DOHH2 (cell line): Measurements from ENCODE around the gene PDE3B.
A peak's percentile ranks its signal among the peaks of the same experiment; 100 is the strongest.
"Not testable (repeated sequence)": the region's sequence is repeated elsewhere in the genome, so short reads cannot be mapped to it uniquely, and the experiment has no call there.

Experiments used
- H3F3A ChIP-seq: fragments of 200-600 bp; sonication (generic), shearing (Covaris generic); 2 replicates; pipeline ENCODE4 v1.6.0; 2016; ENCODE audit warnings: antibody characterized with exemption, mild to moderate bottlenecking; ENCODE audit not compliant: control insufficient read depth, insufficient read depth
- H3K27ac ChIP-seq: fragments of 200-600 bp; sonication (generic); 2 replicates; pipeline ENCODE4 v1.5.1; 2014; ENCODE audit warnings: low read depth, mild to moderate bottlenecking, low read length, moderate library complexity
- H3K27me3 ChIP-seq: fragments of 200-600 bp; sonication (generic); 2 replicates; pipeline ENCODE4 v1.6.1; 2014; ENCODE audit warnings: mild to moderate bottlenecking, low read length, mixed read lengths; ENCODE audit not compliant: control insufficient read depth
- H3K36me3 ChIP-seq: fragments of 200-600 bp; sonication (generic); 2 replicates; pipeline ENCODE4 v1.6.1; 2014; ENCODE audit warnings: mild to moderate bottlenecking, low read length, moderate library complexity, mixed read lengths; ENCODE audit not compliant: control insufficient read depth
- H3K4me1 ChIP-seq: fragments of 200-600 bp; sonication (generic); 2 replicates; pipeline ENCODE4 v1.6.1; 2014; ENCODE audit warnings: mild to moderate bottlenecking, low read length, mixed read lengths; ENCODE audit not compliant: control insufficient read depth
- H3K4me2 ChIP-seq: fragments of 200-600 bp; sonication (generic); 2 replicates; pipeline ENCODE4 v1.6.0; 2014; ENCODE audit warnings: mild to moderate bottlenecking, low read length, moderate library complexity
- H3K4me3 ChIP-seq: fragments of 200-600 bp; sonication (generic); 2 replicates; pipeline ENCODE4 v1.5.1; 2014; ENCODE audit warnings: mild to moderate bottlenecking, low read length, mixed read lengths
- H3K79me2 ChIP-seq: fragments of 200-600 bp; sonication (generic); 2 replicates; pipeline ENCODE4 v1.6.1; 2014; ENCODE audit warnings: mild to moderate bottlenecking, low read length, mixed read lengths; ENCODE audit not compliant: control insufficient read depth
- H3K9me2 ChIP-seq: fragments of 200-600 bp; sonication (generic); replicated peaks from 2 replicates; pipeline ENCODE4 v1.6.1; 2014; ENCODE audit warnings: mild to moderate bottlenecking, low read length, mixed read lengths; ENCODE audit not compliant: control insufficient read depth
- H3K9me3 ChIP-seq: fragments of 200-600 bp; sonication (generic); 2 replicates; pipeline ENCODE4 v1.6.1; 2014; ENCODE audit warnings: antibody characterized with exemption, low read length, mixed read lengths; ENCODE audit not compliant: control insufficient read depth, insufficient read depth
- H4K20me1 ChIP-seq: fragments of 200-600 bp; sonication (generic); 2 replicates; pipeline ENCODE4 v1.6.0; 2014; ENCODE audit warnings: low read depth, mild to moderate bottlenecking, antibody characterized with exemption, low read length, moderate library complexity; ENCODE audit not compliant: control insufficient read depth, insufficient read depth
- EZH2phosphoT487 ChIP-seq: fragments of 200-600 bp; sonication (generic); IDR thresholded peaks from 2 replicates; pipeline ENCODE4 v1.6.1; 2017; ENCODE audit warnings: borderline replicate concordance, mild to moderate bottlenecking, antibody characterized with exemption, low read length, moderate library complexity, mixed read lengths
- TF ChIP-seq, protein P1 (sequence below): fragments of 200-600 bp; sonication (generic); IDR thresholded peaks from one replicate; pipeline ENCODE4 v1.5.1; 2014; ENCODE audit warnings: antibody characterized with exemption, mild to moderate bottlenecking, low read depth, low read length; ENCODE audit not compliant: poor library complexity, severe bottlenecking

PDE3B gene

GRCh38 chr11:14756349-14756748, 112.7 kb downstream of the PDE3B start:
- Histone ChIP-seq H3K36me3 (no peaks in the 10 kb centered on the region), H3K4me2 (no peak overlapping the region), H3K27me3 (no peaks in the 10 kb centered on the region), H4K20me1 (no peaks in the 10 kb centered on the region), H3K79me2 (no peaks in the 10 kb centered on the region), H3K4me3 (no peak overlapping the region), H3K27ac (no peak overlapping the region), H3K4me1 (peaks cover 26% of the 10 kb centered on the region), H3K9me2 (no peaks in the 10 kb centered on the region), H3F3A (no peaks in the 10 kb centered on the region), H3K9me3 (no peaks in the 10 kb centered on the region)
- TF ChIP-seq, protein P1, sequence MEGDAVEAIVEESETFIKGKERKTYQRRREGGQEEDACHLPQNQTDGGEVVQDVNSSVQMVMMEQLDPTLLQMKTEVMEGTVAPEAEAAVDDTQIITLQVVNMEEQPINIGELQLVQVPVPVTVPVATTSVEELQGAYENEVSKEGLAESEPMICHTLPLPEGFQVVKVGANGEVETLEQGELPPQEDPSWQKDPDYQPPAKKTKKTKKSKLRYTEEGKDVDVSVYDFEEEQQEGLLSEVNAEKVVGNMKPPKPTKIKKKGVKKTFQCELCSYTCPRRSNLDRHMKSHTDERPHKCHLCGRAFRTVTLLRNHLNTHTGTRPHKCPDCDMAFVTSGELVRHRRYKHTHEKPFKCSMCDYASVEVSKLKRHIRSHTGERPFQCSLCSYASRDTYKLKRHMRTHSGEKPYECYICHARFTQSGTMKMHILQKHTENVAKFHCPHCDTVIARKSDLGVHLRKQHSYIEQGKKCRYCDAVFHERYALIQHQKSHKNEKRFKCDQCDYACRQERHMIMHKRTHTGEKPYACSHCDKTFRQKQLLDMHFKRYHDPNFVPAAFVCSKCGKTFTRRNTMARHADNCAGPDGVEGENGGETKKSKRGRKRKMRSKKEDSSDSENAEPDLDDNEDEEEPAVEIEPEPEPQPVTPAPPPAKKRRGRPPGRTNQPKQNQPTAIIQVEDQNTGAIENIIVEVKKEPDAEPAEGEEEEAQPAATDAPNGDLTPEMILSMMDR, result no peak
- no peak for TF ChIP-seq EZH2phosphoT487

DNA sequence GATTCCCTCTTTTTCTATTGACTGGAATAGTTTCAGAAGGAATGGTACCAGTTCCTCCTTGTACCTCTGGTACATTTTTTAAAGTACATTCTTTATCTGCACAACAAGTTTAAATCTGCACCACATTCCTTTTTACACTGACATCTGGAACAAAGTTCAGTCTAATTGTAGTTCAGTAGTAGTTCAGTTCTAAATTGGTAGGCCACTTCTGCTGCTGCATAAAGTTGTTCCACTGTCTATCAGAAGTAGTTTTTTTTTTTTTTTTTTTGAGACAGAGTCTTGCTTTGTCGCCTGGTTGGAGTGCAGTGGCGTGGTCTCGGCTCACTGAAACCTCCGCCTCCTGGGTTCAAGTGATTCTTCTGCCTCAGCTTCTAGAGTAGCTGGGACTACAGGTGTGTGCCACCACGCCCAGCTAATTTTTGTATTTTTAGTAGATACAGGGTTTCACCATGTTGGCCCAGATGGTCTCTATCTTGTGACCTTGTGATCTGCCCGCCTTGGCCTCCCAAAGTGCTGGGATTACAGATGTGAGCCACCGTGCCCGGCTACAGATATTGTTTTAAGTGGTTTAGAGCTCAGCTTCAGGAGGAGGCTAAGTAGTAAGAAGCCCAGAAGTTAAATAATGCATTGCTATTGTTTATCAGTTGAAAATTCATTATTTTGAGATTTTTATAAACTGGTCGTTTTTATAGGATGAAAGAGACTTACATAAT, 115.9 kb downstream of the PDE3B start:
- not testable (repeated sequence) for H3F3A ChIP-seq, H4K20me1 ChIP-seq, H3K9me2 ChIP-seq, H3K36me3 ChIP-seq, H3K79me2 ChIP-seq, H3K4me2 ChIP-seq, H3K27me3 ChIP-seq, H3K4me3 ChIP-seq, H3K27ac ChIP-seq, H3K9me3 ChIP-seq
- peaks cover 52% of the 10 kb centered on the region for H3K4me1 ChIP-seq

DNA sequence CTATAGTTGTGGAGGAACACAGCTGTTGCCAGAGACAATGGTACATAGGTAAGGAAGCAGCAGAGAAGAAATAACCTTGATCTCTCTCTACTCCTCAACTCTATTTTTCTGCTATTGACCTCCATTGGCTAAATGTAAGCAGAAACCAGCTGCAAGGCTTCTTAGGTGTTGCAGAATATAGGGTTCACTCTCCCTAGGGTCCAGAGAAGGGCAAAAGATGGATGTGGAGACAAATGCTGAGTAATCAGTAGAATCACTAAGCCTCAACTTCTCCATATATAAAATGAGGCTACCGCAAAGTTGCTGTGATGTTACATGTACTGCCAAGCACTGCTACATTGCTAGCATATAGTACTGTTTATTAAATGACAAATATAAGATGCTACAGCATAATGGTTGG, 120.6 kb downstream of the PDE3B start:
- Histone ChIP-seq H4K20me1 (no peaks in the 10 kb centered on the region), H3K4me3 (peak overlapping the region; percentile 41), H3K27ac (peak overlapping the region; percentile 93), H3F3A (peaks cover 4% of the 10 kb centered on the region), H3K4me2 (peak overlapping the region; percentile 70), H3K36me3 (no peaks in the 10 kb centered on the region), H3K79me2 (no peaks in the 10 kb centered on the region), H3K9me2 (no peaks in the 10 kb centered on the region), H3K4me1 (peaks cover 97% of the 10 kb centered on the region), H3K9me3 (no peaks in the 10 kb centered on the region), H3K27me3 (no peaks in the 10 kb centered on the region)
- no peak for TF ChIP-seq EZH2phosphoT487
- TF ChIP-seq, protein P1, result no peak

- peak overlapping the region; percentile 41 for H3K4me3 ChIP-seq
- H3K9me2 ChIP-seq, result no peaks in the 10 kb centered on the region
- no peaks in the 10 kb centered on the region for H4K20me1 ChIP-seq
- H3K36me3 ChIP-seq, result no peaks in the 10 kb centered on the region
- H3K79me2 ChIP-seq, result no peaks in the 10 kb centered on the region
- H3K4me2 ChIP-seq, result peak overlapping the region; percentile 70
- peaks cover 4% of the 10 kb centered on the region for H3F3A ChIP-seq
- no peaks in the 10 kb centered on the region for H3K9me3 ChIP-seq
- no peak for TF ChIP-seq EZH2phosphoT487
- no peaks in the 10 kb centered on the region for H3K27me3 ChIP-seq
- peaks cover 95% of the 10 kb centered on the region for H3K4me1 ChIP-seq
- H3K27ac ChIP-seq, result peak overlapping the region; percentile 93
These were observed 121.2 kb downstream of the PDE3B start for GRCh38 chr11:14764579-14765527.
